Lung microvascular endothelial cell (primary cell): ENCODE data around the gene MMP11. TPM values are rescaled to one million over a fixed set of nuclear protein-coding genes. Genes with fewer than 3 reads are reported as not detected.
A peak's percentile ranks its signal among the peaks of the same experiment; 100 is the strongest.

Experiments
- DNase-seq, 2 donors: peaks; one replicate each; pipeline versions ENCODE4 v3.0.0 to v3.0.0-alpha.2; 2010; ENCODE audit warnings: low read depth in 2 of 2
- total RNA-seq: library from RNA; depleted of rRNA; stranded (reverse); fragments of >200 nt; gene quantifications from 2 replicates; pipeline ENCODE4 v1.2.1, GENCODE V29; 2014

The MMP11 gene
- total RNA-seq, 1 donor from 2014 or later, result 3.4 TPM

GRCh38 chr22:23801886-23802377 is 29.3 kb downstream of the MMP11 start:
- no peak for DNase-seq

GRCh38 chr22:23803001-23803819 is 30.6 kb downstream of the MMP11 start:
- DNase-seq, result no peak

- no peak for DNase-seq
Measured at GRCh38 chr22:23804781-23805291, 32.2 kb downstream of the MMP11 start.

GRCh38 chr22:23806837-23807236 is 34.2 kb downstream of the MMP11 start:
- DNase-seq, result no peak

- DNase-seq, result no peak
Measured at GRCh38 chr22:23812378-23812777, 39.7 kb downstream of the MMP11 start.

- no peak for DNase-seq
Measured at GRCh38 chr22:23815541-23816155, 43.0 kb downstream of the MMP11 start.

- peak in 1 of 2 donors; percentile 31 for DNase-seq
Measured at GRCh38 chr22:23816156-23816976, 43.7 kb downstream of the MMP11 start.

GRCh38 chr22:23817146-23817545 is 44.5 kb downstream of the MMP11 start:
- DNase-seq, result no peak

GRCh38 chr22:23818541-23818940 is 45.9 kb downstream of the MMP11 start:
- no peak for DNase-seq

GRCh38 chr22:23820748-23821211 is 48.1 kb downstream of the MMP11 start:
- DNase-seq, result no peak

- no peak for DNase-seq
Measured at GRCh38 chr22:23822101-23822671, 49.5 kb downstream of the MMP11 start.

- DNase-seq, result no peak
Measured at GRCh38 chr22:23823331-23823791, 50.7 kb downstream of the MMP11 start.

GRCh38 chr22:23824476-23825245 is 52.0 kb downstream of the MMP11 start:
- DNase-seq, result no peak

GRCh38 chr22:23825246-23825905 is 52.7 kb downstream of the MMP11 start:
- no peak for DNase-seq

- DNase-seq, result no peak
Measured at GRCh38 chr22:23826510-23827350, 54.1 kb downstream of the MMP11 start.

GRCh38 chr22:23827351-23827995 is 54.8 kb downstream of the MMP11 start:
- no peak for DNase-seq

- no peak for DNase-seq
Measured at GRCh38 chr22:23828800-23829680, 56.4 kb downstream of the MMP11 start.
